ENCODE results near the gene PEX5L.

The PEX5L gene

DNA sequence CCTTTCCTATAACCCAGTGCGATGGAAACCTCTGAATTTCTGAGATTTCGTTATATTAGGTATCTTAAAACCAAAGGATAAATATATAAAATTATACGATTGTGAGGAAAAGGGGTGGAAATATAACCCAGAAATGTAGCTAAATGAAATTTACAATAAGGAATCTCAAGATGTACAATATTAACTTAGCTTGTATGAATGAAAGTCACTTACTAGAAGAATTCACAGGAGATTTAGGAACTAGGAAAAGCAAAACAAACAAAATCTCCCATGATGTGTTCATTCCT lies 224.7 kb downstream of the PEX5L start:
- TF ChIP-seq, protein P1, sequence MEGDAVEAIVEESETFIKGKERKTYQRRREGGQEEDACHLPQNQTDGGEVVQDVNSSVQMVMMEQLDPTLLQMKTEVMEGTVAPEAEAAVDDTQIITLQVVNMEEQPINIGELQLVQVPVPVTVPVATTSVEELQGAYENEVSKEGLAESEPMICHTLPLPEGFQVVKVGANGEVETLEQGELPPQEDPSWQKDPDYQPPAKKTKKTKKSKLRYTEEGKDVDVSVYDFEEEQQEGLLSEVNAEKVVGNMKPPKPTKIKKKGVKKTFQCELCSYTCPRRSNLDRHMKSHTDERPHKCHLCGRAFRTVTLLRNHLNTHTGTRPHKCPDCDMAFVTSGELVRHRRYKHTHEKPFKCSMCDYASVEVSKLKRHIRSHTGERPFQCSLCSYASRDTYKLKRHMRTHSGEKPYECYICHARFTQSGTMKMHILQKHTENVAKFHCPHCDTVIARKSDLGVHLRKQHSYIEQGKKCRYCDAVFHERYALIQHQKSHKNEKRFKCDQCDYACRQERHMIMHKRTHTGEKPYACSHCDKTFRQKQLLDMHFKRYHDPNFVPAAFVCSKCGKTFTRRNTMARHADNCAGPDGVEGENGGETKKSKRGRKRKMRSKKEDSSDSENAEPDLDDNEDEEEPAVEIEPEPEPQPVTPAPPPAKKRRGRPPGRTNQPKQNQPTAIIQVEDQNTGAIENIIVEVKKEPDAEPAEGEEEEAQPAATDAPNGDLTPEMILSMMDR (IDR thresholded peaks at IDR 0.05; ENCODE audit: low read depth, low read length) = no peak
- TF ChIP-seq EZH2phosphoT487 (IDR thresholded peaks at IDR 0.05; ENCODE audit: low read depth) = no peak
- 0 out of 2 replicates have a peak overlapping the region, but pooled peaks have one; percentile 96 for H2AFZ ChIP-seq (ENCODE audit: low read depth, low read length)

DNA sequence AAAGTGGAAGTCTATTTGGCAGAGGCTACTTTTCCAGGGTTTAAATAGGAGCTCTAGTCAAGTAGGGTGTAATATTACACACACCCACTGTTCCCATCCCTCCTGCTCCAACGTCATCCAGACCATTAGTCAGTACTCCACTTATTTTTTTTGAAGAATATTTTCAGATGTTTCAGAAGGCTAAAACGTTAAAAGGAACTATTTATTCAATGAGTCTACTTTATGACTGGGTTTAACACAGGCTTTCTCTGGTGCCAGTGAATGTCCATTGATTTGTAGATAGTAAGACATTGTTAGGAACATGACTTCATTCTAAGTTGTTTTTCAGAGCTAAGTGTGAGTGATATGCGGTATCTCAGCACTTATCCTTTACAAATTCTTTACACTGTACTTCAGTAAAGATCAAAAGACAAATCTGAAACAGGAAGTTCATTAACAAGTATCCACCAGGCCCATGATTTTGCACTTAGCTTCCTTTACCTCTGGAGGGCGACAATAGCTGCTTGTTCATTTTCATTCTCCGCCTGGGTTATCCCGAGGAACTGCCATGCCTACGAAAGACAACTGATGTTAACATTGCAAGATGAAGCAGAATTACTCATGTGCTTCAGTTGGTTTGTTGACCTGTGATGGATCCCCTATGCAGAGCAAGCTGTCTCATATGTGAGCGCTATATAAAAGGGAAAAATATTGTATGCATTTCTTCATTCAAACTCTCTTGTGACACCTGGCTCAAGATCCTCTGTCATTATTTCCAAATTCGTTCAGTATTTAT lies 225.2 kb downstream of the PEX5L start:
- no peak overlapping the region for H3K27ac ChIP-seq (ENCODE audit: low read length)
- H3K9me3 ChIP-seq (ENCODE audit: insufficient read depth, low read length) = no peaks in the 10 kb centered on the region
- H3K4me1 ChIP-seq (ENCODE audit: low read length) = peaks cover 8% of the 10 kb centered on the region
- no peaks in the 10 kb centered on the region for H4K20me1 ChIP-seq (ENCODE audit: insufficient read depth, low read length)
- H3K36me3 ChIP-seq (replicated peaks; ENCODE audit: low read depth, low read length) = no peaks in the 10 kb centered on the region
- TF ChIP-seq, protein P1 (IDR thresholded peaks at IDR 0.05; ENCODE audit: low read depth, low read length) = peak; percentile 91
- no peak for TF ChIP-seq EZH2phosphoT487 (IDR thresholded peaks at IDR 0.05; ENCODE audit: low read depth)
- peak overlapping the region; percentile 96 for H2AFZ ChIP-seq (ENCODE audit: low read depth, low read length)
- peak overlapping the region; percentile 66 for H3K4me3 ChIP-seq (ENCODE audit: low read length)
- H3K27me3 ChIP-seq (ENCODE audit: low read depth, low read length) = no peaks in the 10 kb centered on the region
- peak overlapping the region; percentile 88 for H3K4me2 ChIP-seq (ENCODE audit: low read length)
- peak overlapping the region; percentile 34; the same call in 1 of the 2 replicates for H3K9ac ChIP-seq (ENCODE audit: low read length)
- H3K79me2 ChIP-seq (ENCODE audit: low read length) = no peaks in the 10 kb centered on the region

More for the DNA sequence above, 224.7 kb downstream of the PEX5L start:
- no peaks in the 10 kb centered on the region for H3K27me3 ChIP-seq (ENCODE audit: low read depth, low read length)
- no peaks in the 10 kb centered on the region for H3K9me3 ChIP-seq (ENCODE audit: insufficient read depth, low read length)
- H3K4me3 ChIP-seq (ENCODE audit: low read length) = peak overlapping the region; percentile 66
- peak overlapping the region; percentile 88 for H3K4me2 ChIP-seq (ENCODE audit: low read length)
- H4K20me1 ChIP-seq (ENCODE audit: insufficient read depth, low read length) = no peaks in the 10 kb centered on the region
- H3K9ac ChIP-seq (ENCODE audit: low read length) = 0 out of 2 replicates have a peak overlapping the region, but pooled peaks have one; percentile 11
- H3K36me3 ChIP-seq (replicated peaks; ENCODE audit: low read depth, low read length) = no peaks in the 10 kb centered on the region
- H3K27ac ChIP-seq (ENCODE audit: low read length) = no peak overlapping the region
- peaks cover 8% of the 10 kb centered on the region for H3K4me1 ChIP-seq (ENCODE audit: low read length)
- no peaks in the 10 kb centered on the region for H3K79me2 ChIP-seq (ENCODE audit: low read length)

DNA sequence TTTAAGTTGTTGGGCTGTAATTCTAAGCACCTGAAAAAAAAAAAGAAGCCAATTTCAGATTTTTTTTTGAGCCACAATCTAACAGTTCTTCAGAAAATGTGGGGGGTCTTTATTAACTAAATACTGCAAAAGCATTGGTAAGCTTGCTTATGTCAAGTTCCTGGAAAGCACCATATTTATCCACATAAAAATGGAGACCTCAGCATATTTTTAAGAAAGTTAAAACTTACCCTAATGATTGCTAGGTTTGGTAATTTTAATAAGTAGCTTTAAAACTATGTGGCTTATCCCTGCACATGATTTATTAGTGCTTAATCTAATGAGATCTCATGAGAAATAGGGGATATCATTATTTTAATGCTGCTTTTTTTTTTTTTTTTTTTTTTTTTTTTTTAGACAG lies 227.1 kb downstream of the PEX5L start:
- TF ChIP-seq, protein P1 (IDR thresholded peaks at IDR 0.05; ENCODE audit: low read depth, low read length) = no peak
- no peak for TF ChIP-seq EZH2phosphoT487 (IDR thresholded peaks at IDR 0.05; ENCODE audit: low read depth)
- Histone ChIP-seq H3K9ac (ENCODE audit: low read length) (no peak overlapping the region), H3K27ac (ENCODE audit: low read length) (no peak overlapping the region), H3K4me3 (ENCODE audit: low read length) (no peak overlapping the region), H3K4me2 (ENCODE audit: low read length) (no peak overlapping the region), H3K79me2 (ENCODE audit: low read length) (no peaks in the 10 kb centered on the region), H3K4me1 (ENCODE audit: low read length) (peaks cover 8% of the 10 kb centered on the region), H2AFZ (ENCODE audit: low read depth, low read length) (no peak overlapping the region), H4K20me1 (ENCODE audit: insufficient read depth, low read length) (no peaks in the 10 kb centered on the region), H3K36me3 (replicated peaks; ENCODE audit: low read depth, low read length) (no peaks in the 10 kb centered on the region), H3K9me3 (ENCODE audit: insufficient read depth, low read length) (no peaks in the 10 kb centered on the region), H3K27me3 (ENCODE audit: low read depth, low read length) (no peaks in the 10 kb centered on the region)

DNA sequence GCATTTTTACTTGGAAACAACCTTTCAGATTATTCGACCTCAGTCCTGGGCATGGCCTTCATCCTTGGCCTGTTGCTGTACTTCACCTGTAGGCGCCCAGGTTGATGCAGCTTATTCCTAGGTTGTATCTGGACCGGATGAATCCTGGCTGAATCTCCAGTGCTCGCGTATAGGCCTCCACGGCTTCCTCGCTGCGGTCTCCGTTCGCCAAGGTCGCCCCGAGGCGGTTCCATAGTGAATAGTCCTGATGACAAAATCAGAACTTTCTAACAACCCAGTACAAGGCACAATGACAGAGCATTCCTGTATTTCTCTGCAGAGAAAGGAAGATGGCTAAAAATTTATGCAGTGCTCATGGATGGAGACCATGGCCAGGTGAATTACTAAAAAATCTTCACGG lies 229.1 kb downstream of the PEX5L start:
- Histone ChIP-seq H2AFZ (ENCODE audit: low read depth, low read length) (no peak overlapping the region), H3K4me3 (ENCODE audit: low read length) (no peak overlapping the region), H3K9me3 (ENCODE audit: insufficient read depth, low read length) (no peaks in the 10 kb centered on the region), H3K79me2 (ENCODE audit: low read length) (no peaks in the 10 kb centered on the region), H3K27ac (ENCODE audit: low read length) (no peak overlapping the region), H3K36me3 (replicated peaks; ENCODE audit: low read depth, low read length) (no peaks in the 10 kb centered on the region), H4K20me1 (ENCODE audit: insufficient read depth, low read length) (no peaks in the 10 kb centered on the region), H3K4me2 (ENCODE audit: low read length) (no peak overlapping the region), H3K9ac (ENCODE audit: low read length) (no peak overlapping the region), H3K27me3 (ENCODE audit: low read depth, low read length) (no peaks in the 10 kb centered on the region), H3K4me1 (ENCODE audit: low read length) (peaks cover 8% of the 10 kb centered on the region)
- TF ChIP-seq EZH2phosphoT487 (IDR thresholded peaks at IDR 0.05; ENCODE audit: low read depth) = no peak
- TF ChIP-seq, protein P1 (IDR thresholded peaks at IDR 0.05; ENCODE audit: low read depth, low read length) = no peak

Measured in OCI-LY3 (cell line).